GF-D8 (cell line): ENCODE data around the gene CYP39A1.

ENCODE experiments used
- DNase-seq: peaks from one replicate; lab custom pipeline; 2025; lab: John Stamatoyannopoulos, UW

CYP39A1 gene

GRCh38 chr6:46511320-46511719 lies 141.3 kb downstream of the CYP39A1 start:
- DNase-seq = no peak

GRCh38 chr6:46510651-46511050 lies 142.0 kb downstream of the CYP39A1 start:
- DNase-seq = no peak

GRCh38 chr6:46509981-46510510 lies 142.6 kb downstream of the CYP39A1 start:
- DNase-seq = no peak

- DNase-seq = no peak
These were observed 143.6 kb downstream of the CYP39A1 start for GRCh38 chr6:46509063-46509462.

- no peak for DNase-seq
These were observed 145.2 kb downstream of the CYP39A1 start for GRCh38 chr6:46507426-46507825.

- no peak for DNase-seq
These were observed 146.7 kb downstream of the CYP39A1 start for GRCh38 chr6:46505693-46506512.

GRCh38 chr6:46504242-46504641 lies 148.4 kb downstream of the CYP39A1 start:
- DNase-seq = no peak

GRCh38 chr6:46502486-46503119 lies 150.0 kb downstream of the CYP39A1 start:
- DNase-seq = no peak

GRCh38 chr6:46501136-46502089 lies 151.2 kb downstream of the CYP39A1 start:
- no peak for DNase-seq

GRCh38 chr6:46500382-46500781 lies 152.2 kb downstream of the CYP39A1 start:
- no peak for DNase-seq
